GM12874 (cell line): ENCODE measurements around the gene RBM47.

ENCODE experiments used
- CTCF ChIP-seq: IDR thresholded peaks from 2 replicates; pipeline ENCODE4 v1.5.1; 2011; ENCODE audit warnings: low read depth, mild to moderate bottlenecking, control low read depth, low read length, moderate library complexity; ENCODE audit not compliant: insufficient read depth

Gene RBM47

GRCh38 chr4:40375095-40375494, 254.6 kb downstream of the RBM47 start:
- no peak for TF ChIP-seq CTCF

- no peak for TF ChIP-seq CTCF
Observed at GRCh38 chr4:40373636-40374035, 256.0 kb downstream of the RBM47 start.
